ENCODE data around the gene PGA3. TPM values are rescaled to one million over a fixed set of nuclear protein-coding genes. Genes with fewer than 3 reads are reported as not detected.
A peak's percentile ranks its signal among the peaks of the same experiment; 100 is the strongest.

PGA3 gene
- polyA plus RNA-seq, 3 donors: 1.4 to 4.1 (median 1.9) TPM

DNA sequence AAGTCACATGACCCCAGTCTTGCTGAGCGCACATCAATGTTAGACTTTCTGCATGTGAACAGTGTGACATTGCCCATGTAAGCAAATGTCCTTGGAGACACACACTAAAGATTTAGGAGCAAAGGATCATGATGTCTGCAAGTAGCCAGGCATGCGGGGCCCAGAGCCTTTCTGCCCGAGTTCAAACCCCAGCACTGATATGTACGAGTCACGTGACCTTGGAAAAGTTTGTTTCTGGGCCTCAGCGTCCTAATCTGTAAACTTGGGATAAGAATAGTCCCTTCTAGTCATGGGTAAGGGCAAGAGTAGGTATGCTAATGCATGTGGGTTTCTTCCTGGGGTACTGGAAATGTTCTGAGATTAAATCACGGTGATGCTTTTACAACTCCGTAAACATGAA lies 16.8 kb upstream of the PGA3 start:
- Histone ChIP-seq H3K9ac (ENCODE audit: insufficient read depth, low read length, poor library complexity, severe bottlenecking) (no peak overlapping the region), H3K9me3 (replicated peaks in 1 of 2; ENCODE audit: control insufficient read depth in 1 of 2, insufficient read depth in 1 of 2, low read length in 2 of 2) (no peaks in the 10 kb centered on the region), H3K4me3 (replicated peaks in 1 of 3; ENCODE audit: low read depth in 2 of 3, low read length in 3 of 3) (no peak overlapping the region), H3K27ac (ENCODE audit: low read depth in 1 of 2, low read length in 2 of 2) (no peak overlapping the region), H3K4me2 (replicated peaks; ENCODE audit: extremely low read depth, low read length, poor library complexity, severe bottlenecking) (no peak overlapping the region), H3K4me1 (ENCODE audit: control insufficient read depth in 1 of 2, insufficient read depth in 2 of 2, low read length in 2 of 2) (peaks cover 0 to 3% of the 10 kb centered on the region in 2 donors), H3K36me3 (replicated peaks in 1 of 2; ENCODE audit: control insufficient read depth in 1 of 2, insufficient read depth in 2 of 2, low read length in 2 of 2) (no peaks in the 10 kb centered on the region), H2AFZ (ENCODE audit: insufficient read depth, low read depth, low read length, poor library complexity, severe bottlenecking) (no peak overlapping the region), H4K20me1 (ENCODE audit: insufficient read depth, low read length) (no peaks in the 10 kb centered on the region), H3K79me2 (ENCODE audit: insufficient read depth, low read length) (no peaks in the 10 kb centered on the region), H3K27me3 (ENCODE audit: control insufficient read depth in 2 of 2, insufficient read depth in 2 of 2, low read length in 2 of 2) (no peaks in the 10 kb centered on the region)
- TF ChIP-seq, protein P1, sequence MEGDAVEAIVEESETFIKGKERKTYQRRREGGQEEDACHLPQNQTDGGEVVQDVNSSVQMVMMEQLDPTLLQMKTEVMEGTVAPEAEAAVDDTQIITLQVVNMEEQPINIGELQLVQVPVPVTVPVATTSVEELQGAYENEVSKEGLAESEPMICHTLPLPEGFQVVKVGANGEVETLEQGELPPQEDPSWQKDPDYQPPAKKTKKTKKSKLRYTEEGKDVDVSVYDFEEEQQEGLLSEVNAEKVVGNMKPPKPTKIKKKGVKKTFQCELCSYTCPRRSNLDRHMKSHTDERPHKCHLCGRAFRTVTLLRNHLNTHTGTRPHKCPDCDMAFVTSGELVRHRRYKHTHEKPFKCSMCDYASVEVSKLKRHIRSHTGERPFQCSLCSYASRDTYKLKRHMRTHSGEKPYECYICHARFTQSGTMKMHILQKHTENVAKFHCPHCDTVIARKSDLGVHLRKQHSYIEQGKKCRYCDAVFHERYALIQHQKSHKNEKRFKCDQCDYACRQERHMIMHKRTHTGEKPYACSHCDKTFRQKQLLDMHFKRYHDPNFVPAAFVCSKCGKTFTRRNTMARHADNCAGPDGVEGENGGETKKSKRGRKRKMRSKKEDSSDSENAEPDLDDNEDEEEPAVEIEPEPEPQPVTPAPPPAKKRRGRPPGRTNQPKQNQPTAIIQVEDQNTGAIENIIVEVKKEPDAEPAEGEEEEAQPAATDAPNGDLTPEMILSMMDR (IDR thresholded peaks at IDR 0.05): no peak
- 91% methylated on average over 6 of the region's 8 CpGs for WGBS (ENCODE audit: insufficient coverage)
- Mint-ChIP-seq H3K36me3 (no peaks in the 10 kb centered on the region), H3K9me3 (peaks cover 0 to 2% (median 0%) of the 10 kb centered on the region in 7 donors), H3K4me1 (peaks cover 15% of the 10 kb centered on the region), H3K27ac (no peak overlapping the region), H3K27me3 (ENCODE audit: low read depth in 3 of 3) (peaks cover 0 to 1% (median 0%) of the 10 kb centered on the region in 3 donors), H3K4me3 (no peak overlapping the region)
- intact Hi-C loops (cut with micrococcal nuclease): loop anchor here in 1 of 2 donors (2.0 to 5.0 kb wide), 2 partner anchors 34 to 56 kb away; no protein-coding TSS in a partner anchor
- DNase-seq: no peak

- Histone ChIP-seq H3K9me3 (replicated peaks in 1 of 2; ENCODE audit: control insufficient read depth in 1 of 2, insufficient read depth in 1 of 2, low read length in 2 of 2) (no peaks in the 10 kb centered on the region), H3K27me3 (ENCODE audit: control insufficient read depth in 2 of 2, insufficient read depth in 2 of 2, low read length in 2 of 2) (no peaks in the 10 kb centered on the region), H4K20me1 (ENCODE audit: insufficient read depth, low read length) (no peaks in the 10 kb centered on the region), H3K4me1 (ENCODE audit: control insufficient read depth in 1 of 2, insufficient read depth in 2 of 2, low read length in 2 of 2) (peaks cover 0 to 3% of the 10 kb centered on the region in 2 donors), H3K4me2 (replicated peaks; ENCODE audit: extremely low read depth, low read length, poor library complexity, severe bottlenecking) (no peak overlapping the region), H3K36me3 (replicated peaks in 1 of 2; ENCODE audit: control insufficient read depth in 1 of 2, insufficient read depth in 2 of 2, low read length in 2 of 2) (no peaks in the 10 kb centered on the region), H3K9ac (ENCODE audit: insufficient read depth, low read length, poor library complexity, severe bottlenecking) (no peak overlapping the region), H2AFZ (ENCODE audit: insufficient read depth, low read depth, low read length, poor library complexity, severe bottlenecking) (no peak overlapping the region), H3K79me2 (ENCODE audit: insufficient read depth, low read length) (no peaks in the 10 kb centered on the region), H3K4me3 (replicated peaks in 1 of 3; ENCODE audit: low read depth in 2 of 3, low read length in 3 of 3) (no peak overlapping the region), H3K27ac (ENCODE audit: low read depth in 1 of 2, low read length in 2 of 2) (no peak overlapping the region)
- Mint-ChIP-seq H3K36me3 (no peaks in the 10 kb centered on the region), H3K27ac (peak overlapping the region in 3 of 7 donors; percentile 27 to 65 (median 63)), H3K4me1 (peaks cover 16% of the 10 kb centered on the region), H3K9me3 (peaks cover 0 to 2% (median 0%) of the 10 kb centered on the region in 7 donors), H3K27me3 (ENCODE audit: low read depth in 3 of 3) (peaks cover 0 to 1% (median 0%) of the 10 kb centered on the region in 3 donors), H3K4me3 (no peak overlapping the region)
- TF ChIP-seq, protein P1 (IDR thresholded peaks at IDR 0.05): peak; percentile 99
- DNase-seq: peak; percentile 72 to 87 (median 79)
- 98% methylated on average over 5 of the region's 11 CpGs for WGBS (ENCODE audit: insufficient coverage)
- intact Hi-C loops (cut with micrococcal nuclease): loop anchor here (1.0 to 5.0 kb wide), 3 partner anchors 35 to 57 kb away; no protein-coding TSS in a partner anchor
Observed at GRCh38 chr11:61187505-61188130, 15.7 kb upstream of the PGA3 start.

All from CD14-positive monocyte (primary cell).